GM23338 (cell line): Measurements from ENCODE around the gene MAPT. TPM values are rescaled to one million over a fixed set of nuclear protein-coding genes. Genes with fewer than 3 reads are reported as not detected.

Source experiments
- ATAC-seq: fragments of 200-7000 bp; cut with Tn5 transposase; 3 replicates; pipeline ENCODE4 v1.9.1; 2020
- DNase-seq: peaks from one replicate; pipeline ENCODE4 v3.0.0-alpha.2; 2015; ENCODE audit warnings: low spot score
- H2AFZ ChIP-seq: fragments of 200-600 bp; sonication (generic); 2 replicates; pipeline ENCODE4 v1.8.0; 2016; ENCODE audit warnings: antibody characterized with exemption, mild to moderate bottlenecking, moderate library complexity
- H3F3A ChIP-seq: fragments of 200-600 bp; sonication (generic); replicated peaks from 2 replicates; pipeline ENCODE4 v1.8.0; 2017; ENCODE audit warnings: antibody characterized with exemption, mixed run types, low read depth
- H3K27ac ChIP-seq: fragments of 200-600 bp; sonication (generic); 2 replicates; pipeline ENCODE4 v1.6.1; 2016; ENCODE audit warnings: low read depth
- H3K27me3 ChIP-seq: fragments of 200-600 bp; sonication (generic); 2 replicates; pipeline ENCODE4 v1.8.0; 2016; ENCODE audit warnings: mild to moderate bottlenecking, mixed run types, moderate library complexity; ENCODE audit not compliant: insufficient read depth
- H3K36me3 ChIP-seq: fragments of 200-600 bp; sonication (generic); 2 replicates; pipeline ENCODE4 v1.8.0; 2016; ENCODE audit warnings: mild to moderate bottlenecking; ENCODE audit not compliant: insufficient read depth
- H3K4me1 ChIP-seq: fragments of 200-600 bp; sonication (generic); 2 replicates; pipeline ENCODE4 v1.8.0; 2016; ENCODE audit warnings: mild to moderate bottlenecking, moderate library complexity; ENCODE audit not compliant: insufficient read depth
- H3K4me2 ChIP-seq: fragments of 200-600 bp; sonication (generic); 2 replicates; pipeline ENCODE4 v1.7.1; 2017; ENCODE audit warnings: mixed run types
- H3K4me3 ChIP-seq: fragments of 200-600 bp; sonication (generic); 2 replicates; pipeline ENCODE4 v1.6.1; 2016; ENCODE audit warnings: mixed run types
- H3K79me2 ChIP-seq: fragments of 200-600 bp; sonication (generic); replicated peaks from 2 replicates; pipeline ENCODE4 v1.8.0; 2017; ENCODE audit warnings: mild to moderate bottlenecking; ENCODE audit not compliant: insufficient read depth
- H3K9me2 ChIP-seq: fragments of 200-600 bp; sonication (generic); 2 replicates; pipeline ENCODE4 v1.8.0; 2017; ENCODE audit not compliant: insufficient read depth
- H4K20me1 ChIP-seq: fragments of 200-600 bp; sonication (generic); replicated peaks from 2 replicates; pipeline ENCODE4 v1.8.0; 2017; ENCODE audit warnings: mild to moderate bottlenecking; ENCODE audit not compliant: insufficient read depth
- H3K27ac Mint-ChIP-seq: 2 replicates; pipeline ENCODE4 v1.8.0; 2020; ENCODE audit warnings: inconsistent platforms, mild to moderate bottlenecking, moderate library complexity, mixed read lengths
- H3K27me3 Mint-ChIP-seq: 3 replicates; pipeline ENCODE4 v1.8.0; 2022; ENCODE audit warnings: low read depth, mild to moderate bottlenecking, moderate library complexity, mixed read lengths, inconsistent platforms; ENCODE audit not compliant: insufficient read depth, poor library complexity
- H3K36me3 Mint-ChIP-seq: 3 replicates; pipeline ENCODE4 v1.8.0; 2021; ENCODE audit warnings: low read depth, mild to moderate bottlenecking, inconsistent platforms, moderate library complexity, mixed read lengths
- H3K4me1 Mint-ChIP-seq: 3 replicates; pipeline ENCODE4 v1.8.0; 2020; ENCODE audit warnings: mild to moderate bottlenecking, inconsistent platforms, mixed read lengths
- H3K4me3 Mint-ChIP-seq: 3 replicates; pipeline ENCODE4 v1.8.0; 2021; ENCODE audit warnings: moderate library complexity, mild to moderate bottlenecking, inconsistent platforms, mixed read lengths
- H3K9me3 Mint-ChIP-seq: 3 replicates; pipeline ENCODE4 v1.8.0; 2020; ENCODE audit warnings: moderate library complexity, mild to moderate bottlenecking, inconsistent platforms, mixed read lengths
- CREB1 ChIP-seq: fragments of 250-450 bp; sonication (Bioruptor Pico); IDR thresholded peaks from 2 replicates; pipeline ENCODE4 v1.5.0; 2020; ENCODE audit warnings: low read depth, mild to moderate bottlenecking, moderate library complexity
- CTCF ChIP-seq, 2 experiments: fragments of 200-600 bp in 1 of 2; sonication (generic) in 1 of 2; conservative IDR thresholded peaks; 2 replicates each; pipeline versions ENCODE4 v1.5.1 to v1.6.1; 2016 to 2017; ENCODE audit warnings: antibody characterized with exemption in 2 of 2, low read depth in 2 of 2, mild to moderate bottlenecking in 2 of 2, moderate library complexity in 1 of 2
- ETS1 ChIP-seq: IDR thresholded peaks from 2 replicates; pipeline ENCODE4 v1.6.1; 2016; ENCODE audit warnings: antibody characterized with exemption
- EZH2 ChIP-seq: fragments of 200-600 bp; sonication (generic); IDR thresholded peaks from one replicate; pipeline ENCODE4 v1.8.0; 2017; ENCODE audit warnings: antibody characterized with exemption, mild to moderate bottlenecking, low read depth; ENCODE audit not compliant: unreplicated experiment
- EZH2phosphoT487 ChIP-seq: fragments of 200-600 bp; sonication (generic); IDR thresholded peaks from one replicate; pipeline ENCODE4 v1.8.1; 2018; ENCODE audit warnings: antibody characterized with exemption; ENCODE audit not compliant: unreplicated experiment
- NANOG ChIP-seq: IDR thresholded peaks from 2 replicates; pipeline ENCODE4 v1.6.1; 2016; ENCODE audit warnings: antibody characterized with exemption, borderline replicate concordance
- REST ChIP-seq: IDR thresholded peaks from one replicate; pipeline ENCODE4 v1.6.1; 2018; ENCODE audit warnings: antibody characterized with exemption; ENCODE audit not compliant: unreplicated experiment
- ZNF114 ChIP-seq: fragments of 250-450 bp; sonication (Bioruptor Pico); IDR thresholded peaks from 2 replicates; pipeline ENCODE4 v1.5.0; 2020; ENCODE audit warnings: mild to moderate bottlenecking, moderate library complexity
- ZNF331 ChIP-seq: fragments of 250-450 bp; sonication (Bioruptor Pico); IDR thresholded peaks from 2 replicates; pipeline ENCODE4 v1.5.0; 2020; ENCODE audit warnings: low read depth, mild to moderate bottlenecking, moderate library complexity
- polyA plus RNA-seq: library from polyadenylated mRNA; unstranded; fragments of >200 nt; fragmentation: Nextera tagmentation; extraction: Ambion mirVana; gene quantifications from 2 replicates; pipeline ENCODE4 v1.2.1, GENCODE V29; 2016
- total RNA-seq: library from RNA; depleted of rRNA; stranded (reverse); fragments of >200 nt; shearing (Covaris generic); gene quantifications from 2 replicates; pipeline ENCODE4 v1.2.3, GENCODE V29; 2014

The MAPT gene
- total and polyA plus RNA-seq, 2 experiments from 2014 or later, result 1.1 to 2.1 TPM

- TF ChIP-seq ZNF331 (CRISPR knock-in tag), result no peak
- TF ChIP-seq ETS1, result no peak
- TF ChIP-seq CTCF (conservative IDR thresholded peaks at IDR 0.05; ENCODE audit: low read depth in 2 of 2), result no peak
- TF ChIP-seq ZNF114 (CRISPR knock-in tag), result no peak
- TF ChIP-seq NANOG, result no peak
- no peak for TF ChIP-seq CREB1 (CRISPR knock-in tag)
These were observed 97.0 kb downstream of the MAPT start (continued) for GRCh38 chr17:45991341-45991740.

- H3K27me3 Mint-ChIP-seq, result peaks cover 9% of the 10 kb centered on the region
- TF ChIP-seq EZH2phosphoT487 (no peak), CTCF (conservative IDR thresholded peaks at IDR 0.05; ENCODE audit: low read depth in 2 of 2) (no peak), REST (no peak), ZNF114 (CRISPR knock-in tag) (no peak), CREB1 (CRISPR knock-in tag) (no peak), NANOG (no peak), EZH2 (no peak)
These were observed 97.8 kb downstream of the MAPT start for GRCh38 chr17:45992175-45992574.

More at GRCh38 chr17:45992175-45992574, 97.8 kb downstream of the MAPT start:
- Histone ChIP-seq H3K4me1 (no peaks in the 10 kb centered on the region; the same call in 1 of the 2 replicates), H3K4me2 (no peak overlapping the region), H4K20me1 (no peaks in the 10 kb centered on the region), H3K4me3 (no peak overlapping the region), H3K79me2 (no peaks in the 10 kb centered on the region), H3K27ac (no peak overlapping the region), H3K36me3 (no peaks in the 10 kb centered on the region), H2AFZ (no peak overlapping the region), H3K9me2 (no peaks in the 10 kb centered on the region), H3F3A (no peaks in the 10 kb centered on the region), H3K27me3 (no peaks in the 10 kb centered on the region)
- Mint-ChIP-seq H3K9me3 (no peaks in the 10 kb centered on the region; the same call in 2 of the 3 replicates), H3K36me3 (no peaks in the 10 kb centered on the region), H3K27ac (no peak overlapping the region), H3K4me1 (peaks cover 5% of the 10 kb centered on the region), H3K4me3 (no peak overlapping the region)
- ATAC-seq (no peak), DNase-seq (no peak)
